H1 (cell line): ENCODE data around the gene ACADVL. TPM values are rescaled to one million over a fixed set of nuclear protein-coding genes. Genes with fewer than 3 reads are reported as not detected.

Experiments
- ASH2L ChIP-seq: fragments of 200-600, 300-600 bp; sonication (generic); IDR thresholded peaks from one replicate; pipeline ENCODE4 v1.7.1; 2017; ENCODE audit warnings: low read length
- BRCA1 ChIP-seq: IDR thresholded peaks from 2 replicates; pipeline ENCODE4 v1.6.1; 2012; ENCODE audit warnings: low read depth, low read length, improper control_type of control experiment
- CHD1 ChIP-seq: IDR thresholded peaks from 2 replicates; pipeline ENCODE4 v1.6.1; 2012; ENCODE audit warnings: low read depth, low read length, improper control_type of control experiment
- CTBP2 ChIP-seq: IDR thresholded peaks from 2 replicates; pipeline ENCODE4 v1.7.0; 2011; ENCODE audit warnings: borderline replicate concordance, mild to moderate bottlenecking, moderate library complexity, mixed read lengths, low read length; ENCODE audit not compliant: insufficient read depth, insufficient read length
- CTCF ChIP-seq, 3 experiments: IDR thresholded peaks; 1 replicate in 2 of 3; 2 replicates in 1 of 3; pipeline versions ENCODE4 v1.5.1 to v1.6.1; 2011; ENCODE audit warnings: low read length in 3 of 3, mild to moderate bottlenecking in 3 of 3, inconsistent platforms in 2 of 3, low read depth in 1 of 3, moderate library complexity in 1 of 3; ENCODE audit not compliant: insufficient read depth in 1 of 3; ENCODE audit errors: control extremely low read depth in 1 of 3
- EGR1 ChIP-seq: IDR thresholded peaks from 2 replicates; pipeline ENCODE4 v1.6.1; 2011; ENCODE audit warnings: low read depth, low read length, borderline replicate concordance
- EP300 ChIP-seq, 2 experiments: IDR thresholded peaks; 1 replicate in 1 of 2; 2 replicates in 1 of 2; pipeline ENCODE4 v1.6.1; 2011 to 2012; ENCODE audit warnings: low read depth in 2 of 2, low read length in 2 of 2, mild to moderate bottlenecking in 2 of 2, borderline replicate concordance in 1 of 2, inconsistent platforms in 1 of 2, moderate library complexity in 1 of 2
- HDAC2 ChIP-seq, 2 experiments: fragments of 300-600 bp in 1 of 2; sonication (generic) in 1 of 2; IDR thresholded peaks; 2 replicates each; pipeline ENCODE4 v1.6.1; 2011 to 2012; ENCODE audit warnings: low read depth in 2 of 2, low read length in 2 of 2, mild to moderate bottlenecking in 2 of 2, moderate library complexity in 2 of 2, borderline replicate concordance in 1 of 2, inconsistent platforms in 1 of 2
- KDM4A ChIP-seq: IDR thresholded peaks from one replicate; pipeline ENCODE4 v1.7.1; 2012; ENCODE audit warnings: low read depth, mild to moderate bottlenecking, moderate library complexity, low read length, inconsistent platforms; ENCODE audit not compliant: severe bottlenecking
- MAFK ChIP-seq: IDR thresholded peaks from 2 replicates; pipeline ENCODE4 v1.6.1; 2012; ENCODE audit warnings: low read depth, mild to moderate bottlenecking, improper control_type of control experiment, low read length
- NRF1 ChIP-seq: IDR thresholded peaks from 2 replicates; pipeline ENCODE4 v1.6.1; 2011; ENCODE audit warnings: mild to moderate bottlenecking, low read depth, low read length, improper control_type of control experiment
- PHF8 ChIP-seq: fragments of 200-600 bp; sonication (generic); conservative IDR thresholded peaks from 2 replicates; pipeline ENCODE4 v1.7.1; 2012; ENCODE audit warnings: low read depth, mild to moderate bottlenecking, inconsistent platforms, low read length, moderate library complexity
- RAD21 ChIP-seq, 2 experiments: IDR thresholded peaks in 1 of 2; conservative IDR thresholded peaks in 1 of 2; 2 replicates each; pipeline ENCODE4 v1.6.1; 2011; ENCODE audit warnings: low read depth in 2 of 2, low read length in 2 of 2, improper control_type of control experiment in 1 of 2, inconsistent platforms in 1 of 2, mild to moderate bottlenecking in 1 of 2, moderate library complexity in 1 of 2
- RBBP5 ChIP-seq: IDR thresholded peaks from 2 replicates; pipeline ENCODE4 v1.7.1; 2012; ENCODE audit warnings: low read depth, mild to moderate bottlenecking, inconsistent platforms, low read length, moderate library complexity, borderline replicate concordance
- SIN3A ChIP-seq, 2 experiments: IDR thresholded peaks in 1 of 2; conservative IDR thresholded peaks in 1 of 2; 2 replicates each; pipeline ENCODE4 v1.6.1; 2011 to 2012; ENCODE audit warnings: low read length in 2 of 2, improper control_type of control experiment in 1 of 2, low read depth in 1 of 2, mild to moderate bottlenecking in 1 of 2
- SP2 ChIP-seq: IDR thresholded peaks from 2 replicates; pipeline ENCODE4 v1.6.1; 2012; ENCODE audit warnings: mild to moderate bottlenecking, low read length, inconsistent platforms
- USF2 ChIP-seq: IDR thresholded peaks from 2 replicates; pipeline ENCODE4 v1.6.1; 2011; ENCODE audit warnings: low read length, improper control_type of control experiment
- polyA plus RNA-seq, 7 experiments: library from polyadenylated mRNA; depleted of rRNA in 3 of 7; stranded (reverse) in 5 of 7; unstranded in 2 of 7; fragments of >200 nt in 5 of 7; fragments of 200-250 nt in 2 of 7; gene quantifications; 1 replicate in 5 of 7; 2 replicates in 1 of 7; 4 replicates in 1 of 7; pipeline versions ENCODE4 v1.2.1 to v1.2.3, GENCODE V29; 2011 to 2013; ENCODE audit warnings: missing spikeins in 2 of 7, mixed read lengths in 2 of 7
- total RNA-seq: library from RNA; stranded (reverse); fragmentation: NEBNext Ultra II Directional; extraction: Animal tissue kit (Norgen Biotek cat#: 25700); gene quantifications from 2 replicates; pipeline ENCODE4 v1.2.1, GENCODE V29; 2021

Gene ACADVL
- total and polyA plus RNA-seq, 2 of the 8 experiments (the other 6 are each of a cell fraction or from before 2014, with no cell fraction given), result 181 to 231 TPM

- TF ChIP-seq RAD21 (IDR thresholded peaks at IDR 0.05 in 1 of 2, conservative IDR thresholded peaks at IDR 0.05 in 1 of 2; ENCODE audit: low read depth in 2 of 2, low read length in 2 of 2) (peak; percentile 74 to 83), USF2 (no peak), SIN3A (conservative IDR thresholded peaks at IDR 0.05 in 1 of 2, IDR thresholded peaks at IDR 0.05 in 1 of 2; ENCODE audit: low read depth in 1 of 2, low read length in 2 of 2) (peak; percentile 90 to 92), RBBP5 (0 out of 2 replicates have a peak, but pooled peaks have one; percentile 32), EP300 (IDR thresholded peaks at IDR 0.05; ENCODE audit: borderline replicate concordance in 1 of 2, low read depth in 2 of 2, low read length in 2 of 2) (no peak), EGR1 (no peak), CTCF (IDR thresholded peaks at IDR 0.05; ENCODE audit: control extremely low read depth in 1 of 3, insufficient read depth in 1 of 3, low read depth in 1 of 3, low read length in 3 of 3) (peak; percentile 64 to 77 (median 71)), SP2 (no peak), BRCA1 (no peak), MAFK (no peak), ASH2L (peak; percentile 69), HDAC2 (IDR thresholded peaks at IDR 0.05; ENCODE audit: borderline replicate concordance in 1 of 2, low read depth in 2 of 2, low read length in 2 of 2) (peak in 1 of 2 experiments; percentile 80; a peak in 1 of 4 replicates), CHD1 (no peak), PHF8 (0 out of 2 replicates have a peak, but pooled peaks have one; percentile 31), CTBP2 (peak; percentile 58), KDM4A (peak; percentile 65), NRF1 (0 out of 2 replicates have a peak, but pooled peaks have one; percentile 3)
These were observed 45.8 kb upstream of the ACADVL start (continued) for GRCh38 chr17:7173687-7174602.
